ENCODE measurements around the gene ALKBH4. TPM values are rescaled to one million over a fixed set of nuclear protein-coding genes. Genes with fewer than 3 reads are reported as not detected.
"Not testable (repeated sequence)": the region's sequence is repeated elsewhere in the genome, so short reads cannot be mapped to it uniquely, and the experiment has no call there.

Gene ALKBH4
- total and polyA plus RNA-seq, 10 of the 15 experiments (the other 5 are each of a cell fraction or from before 2014, with no cell fraction given) = 4.1 to 16.9 (median 11.3) TPM

DNA sequence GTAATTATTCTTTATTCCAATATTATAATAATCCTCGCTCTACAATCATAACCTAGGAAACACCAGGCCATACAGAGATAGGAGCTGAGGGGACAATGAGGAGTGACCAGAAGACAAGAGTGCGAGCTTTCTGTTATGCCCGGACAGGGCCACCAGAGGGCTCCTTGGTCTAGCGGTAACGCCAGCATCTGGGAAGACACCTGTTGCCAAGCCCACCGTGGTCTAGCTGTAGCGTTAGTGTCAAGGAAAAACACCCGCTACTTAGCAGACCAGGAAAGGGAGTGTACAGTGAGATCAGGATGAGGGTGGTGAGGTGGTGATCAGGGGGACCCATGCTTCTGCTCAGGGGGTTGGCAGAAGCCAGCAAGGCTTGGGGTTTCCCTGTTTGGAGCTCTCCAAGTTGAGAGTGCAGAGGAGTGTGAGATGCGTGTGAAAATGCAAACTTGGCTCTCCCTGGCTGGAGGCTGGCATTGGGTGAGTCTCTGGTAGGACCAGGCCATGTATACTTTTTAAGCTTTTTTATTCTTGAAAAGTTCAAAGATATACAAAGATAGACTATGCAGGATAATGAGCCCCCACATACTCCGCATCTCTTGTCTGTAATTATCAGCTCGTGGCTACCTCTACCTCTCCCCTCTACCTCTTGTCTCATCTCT lies 15.4 kb upstream of the ALKBH4 start:
- H3K4me2 ChIP-seq (ENCODE audit: control insufficient read depth, insufficient read depth); BruUV-seq (replicated peaks); H3K27me3 ChIP-seq (replicated peaks in 1 of 2; ENCODE audit: control insufficient read depth in 2 of 2, insufficient read depth in 2 of 2, low read length in 1 of 2); H3K4me3 ChIP-seq; H3K27ac ChIP-seq (ENCODE audit: control insufficient read depth, insufficient read depth); RAD21 ChIA-PET (ENCODE audit: unreplicated experiment); DNase-seq (ENCODE audit: low read depth, low spot score); H3K9me3 ChIP-seq (replicated peaks; ENCODE audit: control insufficient read depth, insufficient read depth, low read length); H3K36me3 ChIP-seq (ENCODE audit: control insufficient read depth in 2 of 2, insufficient read depth in 2 of 2, low read length in 1 of 2); intact Hi-C loops (cut with micrococcal nuclease; ENCODE audit: unreplicated experiment); H4K20me1 ChIP-seq (ENCODE audit: control insufficient read depth, insufficient read depth); H3K79me2 ChIP-seq (ENCODE audit: control insufficient read depth, insufficient read depth, low read length); in situ Hi-C loops (cut with MboI); FAIRE-seq; POLR2A ChIA-PET; H2AFZ ChIP-seq (ENCODE audit: control insufficient read depth, low read depth, low read length); H3K4me1 ChIP-seq (ENCODE audit: control insufficient read depth, insufficient read depth, low read length); H3K9ac ChIP-seq (ENCODE audit: control insufficient read depth, insufficient read depth, low read length): not testable (repeated sequence)
- peak; percentile 56 for ATAC-seq
- 0% methylated on average over 6 of the region's 11 CpGs for whole genome bisulfite sequencing (ENCODE audit: insufficient coverage, insufficient replicate concordance, low lambda C conversion rate, missing lambda C conversion rate)
- ChIA-PET CTCF (interaction anchor here (0.9 to 1.3 kb wide), 2 partner anchors 76 to 200 kb away, joined by 5 to 6 read pairs; no protein-coding TSS in a partner anchor), SMC1A (ENCODE audit: uncharacterized antibody, unreplicated experiment) (interaction anchor here (0.8 kb wide), 1 partner anchor 70 kb away, joined by 3 read pairs; no protein-coding TSS in a partner anchor)
- TF ChIP-seq, protein P1, sequence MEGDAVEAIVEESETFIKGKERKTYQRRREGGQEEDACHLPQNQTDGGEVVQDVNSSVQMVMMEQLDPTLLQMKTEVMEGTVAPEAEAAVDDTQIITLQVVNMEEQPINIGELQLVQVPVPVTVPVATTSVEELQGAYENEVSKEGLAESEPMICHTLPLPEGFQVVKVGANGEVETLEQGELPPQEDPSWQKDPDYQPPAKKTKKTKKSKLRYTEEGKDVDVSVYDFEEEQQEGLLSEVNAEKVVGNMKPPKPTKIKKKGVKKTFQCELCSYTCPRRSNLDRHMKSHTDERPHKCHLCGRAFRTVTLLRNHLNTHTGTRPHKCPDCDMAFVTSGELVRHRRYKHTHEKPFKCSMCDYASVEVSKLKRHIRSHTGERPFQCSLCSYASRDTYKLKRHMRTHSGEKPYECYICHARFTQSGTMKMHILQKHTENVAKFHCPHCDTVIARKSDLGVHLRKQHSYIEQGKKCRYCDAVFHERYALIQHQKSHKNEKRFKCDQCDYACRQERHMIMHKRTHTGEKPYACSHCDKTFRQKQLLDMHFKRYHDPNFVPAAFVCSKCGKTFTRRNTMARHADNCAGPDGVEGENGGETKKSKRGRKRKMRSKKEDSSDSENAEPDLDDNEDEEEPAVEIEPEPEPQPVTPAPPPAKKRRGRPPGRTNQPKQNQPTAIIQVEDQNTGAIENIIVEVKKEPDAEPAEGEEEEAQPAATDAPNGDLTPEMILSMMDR (IDR thresholded peaks at IDR 0.05 in 2 of 3, conservative IDR thresholded peaks at IDR 0.05 in 1 of 3; ENCODE audit: control insufficient read depth in 2 of 3, extremely low read depth in 1 of 3, insufficient read depth in 1 of 3, low read depth in 3 of 3, low read length in 3 of 3) = peak; percentile 19 to 43 (median 38); a peak in 5 of 6 replicates
- TF ChIP-seq GATAD2B (conservative IDR thresholded peaks at IDR 0.05; ENCODE audit: low read depth) (0 out of 2 replicates have a peak, but pooled peaks have one; percentile 31), NBN (IDR thresholded peaks at IDR 0.05) (0 out of 2 replicates have a peak, but pooled peaks have one; percentile 46), RAD21 (IDR thresholded peaks at IDR 0.05; ENCODE audit: insufficient read depth, low read depth, low read length) (peak; percentile 29; the same call in 1 of the 2 replicates), HDGF (IDR thresholded peaks at IDR 0.05) (0 out of 2 replicates have a peak, but pooled peaks have one; percentile 26), IKZF2 (IDR thresholded peaks at IDR 0.05) (0 out of 4 replicates have a peak, but pooled peaks of 1 of the 2 experiments have one; percentile 17), IKZF1 (conservative IDR thresholded peaks at IDR 0.05) (0 out of 2 replicates have a peak, but pooled peaks have one; percentile 30), ATF7 (IDR thresholded peaks at IDR 0.05; ENCODE audit: low read depth) (0 out of 2 replicates have a peak, but pooled peaks have one; percentile 14)

DNA sequence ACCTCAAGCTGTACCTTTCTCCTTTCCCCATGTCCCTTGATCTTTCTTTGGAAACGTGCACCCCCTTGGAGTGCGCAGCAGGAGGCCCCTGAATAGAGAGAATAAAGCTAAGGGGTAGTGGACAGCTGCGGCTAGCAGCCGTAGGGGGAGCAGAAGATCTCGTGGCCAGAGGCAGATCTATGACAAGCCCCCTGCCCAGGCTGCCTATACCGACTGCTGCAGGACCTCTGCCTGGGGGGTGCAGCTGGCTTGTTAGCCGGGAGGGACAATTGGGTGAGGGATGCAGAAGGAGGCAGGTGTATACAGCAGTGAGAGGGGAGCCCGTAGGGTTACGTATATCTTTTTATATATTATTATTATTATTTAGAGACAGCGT lies 14.5 kb upstream of the ALKBH4 start:
- ATAC-seq = peak; percentile 43
- DNase-seq (ENCODE audit: low read depth, low spot score); RAD21 ChIA-PET (ENCODE audit: unreplicated experiment); H3K36me3 ChIP-seq (ENCODE audit: control insufficient read depth in 2 of 2, insufficient read depth in 2 of 2, low read length in 1 of 2); H3K4me1 ChIP-seq (ENCODE audit: control insufficient read depth, insufficient read depth, low read length); H4K20me1 ChIP-seq (ENCODE audit: control insufficient read depth, insufficient read depth); intact Hi-C loops (cut with micrococcal nuclease; ENCODE audit: unreplicated experiment); H3K9ac ChIP-seq (ENCODE audit: control insufficient read depth, insufficient read depth, low read length); SMC1A ChIA-PET (ENCODE audit: uncharacterized antibody, unreplicated experiment); H3K27me3 ChIP-seq (replicated peaks in 1 of 2; ENCODE audit: control insufficient read depth in 2 of 2, insufficient read depth in 2 of 2, low read length in 1 of 2); POLR2A ChIA-PET; H3K4me2 ChIP-seq (ENCODE audit: control insufficient read depth, insufficient read depth); H3K4me3 ChIP-seq; H2AFZ ChIP-seq (ENCODE audit: control insufficient read depth, low read depth, low read length); in situ Hi-C loops (cut with MboI); FAIRE-seq; H3K79me2 ChIP-seq (ENCODE audit: control insufficient read depth, insufficient read depth, low read length); BruUV-seq (replicated peaks); H3K27ac ChIP-seq (ENCODE audit: control insufficient read depth, insufficient read depth); H3K9me3 ChIP-seq (replicated peaks; ENCODE audit: control insufficient read depth, insufficient read depth, low read length): not testable (repeated sequence)
- CTCF ChIA-PET = interaction anchor here (0.9 to 1.3 kb wide), 2 partner anchors 75 to 200 kb away, joined by 5 to 6 read pairs; no protein-coding TSS in a partner anchor
- WGBS (ENCODE audit: insufficient coverage, insufficient replicate concordance, low lambda C conversion rate, missing lambda C conversion rate) = 0% methylated on average over 2 of the region's 10 CpGs

All from GM12878 (cell line).